SIG-M5 treated with dmso at 0.1 percent for 504 hours (cell line): ENCODE data around the gene S100A14.
"Not testable (repeated sequence)": the region's sequence is repeated elsewhere in the genome, so short reads cannot be mapped to it uniquely, and the experiment has no call there.

Experiments
- DNase-seq: peaks from one replicate; lab custom pipeline; 2025; ENCODE audit not compliant: unreplicated experiment; lab: John Stamatoyannopoulos, UW

Gene S100A14

GRCh38 chr1:153616144-153616916, at the start of gene S100A14:
Gene S100A14 (minus strand): TSS chr1:153616325. CDS start chr1:153615858, 467 bp downstream.
- DNase-seq = no peak

- peak; percentile 53 for DNase-seq
These were observed 47.1 kb upstream of the S100A14 start for GRCh38 chr1:153663211-153663610.

- DNase-seq = no peak
These were observed 46.1 kb upstream of the S100A14 start for GRCh38 chr1:153662269-153662668.

GRCh38 chr1:153661111-153661708, 45.1 kb upstream of the S100A14 start:
- DNase-seq = no peak

- no peak for DNase-seq
These were observed 43.5 kb upstream of the S100A14 start for GRCh38 chr1:153659656-153660055.

- DNase-seq = no peak
These were observed 43.0 kb upstream of the S100A14 start for GRCh38 chr1:153659175-153659534.

- peak; percentile 93 for DNase-seq
These were observed 42.5 kb upstream of the S100A14 start, which contains the start of gene SNAPIN for GRCh38 chr1:153658400-153659174. Gene SNAPIN (plus strand): TSS chr1:153658703. CDS start chr1:153658744, 41 bp downstream.

GRCh38 chr1:153655333-153655732, 39.2 kb upstream of the S100A14 start:
- no peak for DNase-seq

GRCh38 chr1:153652805-153653500, 36.8 kb upstream of the S100A14 start:
- no peak for DNase-seq

GRCh38 chr1:153651771-153652170, 35.6 kb upstream of the S100A14 start:
- no peak for DNase-seq

GRCh38 chr1:153649863-153650235, 33.7 kb upstream of the S100A14 start:
- no peak for DNase-seq

GRCh38 chr1:153649137-153649862, 33.2 kb upstream of the S100A14 start:
- no peak for DNase-seq

- no peak for DNase-seq
These were observed 32.0 kb upstream of the S100A14 start for GRCh38 chr1:153648000-153648643.

- no peak for DNase-seq
These were observed 31.2 kb upstream of the S100A14 start for GRCh38 chr1:153647346-153647714.

GRCh38 chr1:153646672-153647345, 30.7 kb upstream of the S100A14 start:
- DNase-seq = peak; percentile 43

GRCh38 chr1:153643816-153644215, 27.7 kb upstream of the S100A14 start:
- no peak for DNase-seq

GRCh38 chr1:153643100-153643499, 27.0 kb upstream of the S100A14 start:
- no peak for DNase-seq

- DNase-seq = no peak
These were observed 26.0 kb upstream of the S100A14 start for GRCh38 chr1:153642161-153642560.

GRCh38 chr1:153640861-153641260, 24.7 kb upstream of the S100A14 start:
- no peak for DNase-seq

- not testable (repeated sequence) for DNase-seq
These were observed 24.1 kb upstream of the S100A14 start for GRCh38 chr1:153640213-153640612.
